Measurements from ENCODE around the gene RNF182.
"Not testable (repeated sequence)": the region's sequence is repeated elsewhere in the genome, so short reads cannot be mapped to it uniquely, and the experiment has no call there.

The RNF182 gene

GRCh38 chr6:13924949-13925881, at the start of gene RNF182:
TSS of gene RNF182 (plus strand) at chr6:13924952. CDS start at chr6:13977120, 52,168 bp downstream.
- Histone ChIP-seq H3K4me3 (peak within 1 kb of the TSS; percentile 97), H3K36me3 (ENCODE audit: insufficient read depth, low read length) (no peaks in the 10 kb centered on the region), H3K27ac (peak within 1 kb of the TSS; percentile 76), H3K9ac (ENCODE audit: insufficient read length) (peak within 1 kb of the TSS; percentile 89), H3K9me3 (ENCODE audit: low read depth, low read length) (no peaks in the 10 kb centered on the region)
- DNase-seq (ENCODE audit: low read depth, low spot score) = no peak
- TF ChIP-seq POLR2AphosphoS5 (IDR thresholded peaks at IDR 0.05; ENCODE audit: borderline replicate concordance, low read depth, low read length) = no peak
- TF ChIP-seq FOXP2 (optimal IDR thresholded peaks at IDR 0.05; ENCODE audit: control extremely low read depth, extremely low read length, insufficient read depth) = no peak
- TF ChIP-seq EZH2 (IDR thresholded peaks at IDR 0.05) = no peak

- TF ChIP-seq FOXP2 (optimal IDR thresholded peaks at IDR 0.05; ENCODE audit: control extremely low read depth, extremely low read length, insufficient read depth) (no peak), EZH2 (IDR thresholded peaks at IDR 0.05) (no peak), POLR2AphosphoS5 (IDR thresholded peaks at IDR 0.05; ENCODE audit: borderline replicate concordance, low read depth, low read length) (no peak)
- no peak overlapping the region for H3K27ac ChIP-seq
Measured at GRCh38 chr6:13877051-13877450, 47.7 kb upstream of the RNF182 start.

GRCh38 chr6:13880061-13880663, 44.6 kb upstream of the RNF182 start:
- not testable (repeated sequence) for H3K36me3 ChIP-seq (ENCODE audit: insufficient read depth, low read length); H3K27ac ChIP-seq; H3K9ac ChIP-seq (ENCODE audit: insufficient read length); H3K9me3 ChIP-seq (ENCODE audit: low read depth, low read length); DNase-seq (ENCODE audit: low read depth, low spot score); H3K4me3 ChIP-seq

More at GRCh38 chr6:13877051-13877450, 47.7 kb upstream of the RNF182 start:
- Histone ChIP-seq H3K4me3 (no peak overlapping the region), H3K9ac (ENCODE audit: insufficient read length) (no peak overlapping the region), H3K9me3 (ENCODE audit: low read depth, low read length) (no peaks in the 10 kb centered on the region; the same call in 1 of the 2 replicates), H3K36me3 (ENCODE audit: insufficient read depth, low read length) (no peaks in the 10 kb centered on the region)
- DNase-seq (ENCODE audit: low read depth, low spot score) = no peak

GRCh38 chr6:13881621-13882165, 43.1 kb upstream of the RNF182 start:
- Histone ChIP-seq H3K27ac (no peak overlapping the region), H3K36me3 (ENCODE audit: insufficient read depth, low read length) (no peaks in the 10 kb centered on the region), H3K9me3 (ENCODE audit: low read depth, low read length) (no peaks in the 10 kb centered on the region; the same call in 1 of the 2 replicates), H3K4me3 (no peak overlapping the region), H3K9ac (ENCODE audit: insufficient read length) (no peak overlapping the region)
- TF ChIP-seq FOXP2 (optimal IDR thresholded peaks at IDR 0.05; ENCODE audit: control extremely low read depth, extremely low read length, insufficient read depth) (no peak), EZH2 (IDR thresholded peaks at IDR 0.05) (no peak), POLR2AphosphoS5 (IDR thresholded peaks at IDR 0.05; ENCODE audit: borderline replicate concordance, low read depth, low read length) (no peak)
- no peak for DNase-seq (ENCODE audit: low read depth, low spot score)

GRCh38 chr6:13883966-13884365, 40.8 kb upstream of the RNF182 start:
- no peak overlapping the region for H3K4me3 ChIP-seq
- no peaks in the 10 kb centered on the region for H3K36me3 ChIP-seq (ENCODE audit: insufficient read depth, low read length)
- DNase-seq (ENCODE audit: low read depth, low spot score) = no peak
- no peak overlapping the region for H3K27ac ChIP-seq
- no peaks in the 10 kb centered on the region for H3K9me3 ChIP-seq (ENCODE audit: low read depth, low read length)
- TF ChIP-seq POLR2AphosphoS5 (IDR thresholded peaks at IDR 0.05; ENCODE audit: borderline replicate concordance, low read depth, low read length) = no peak
- TF ChIP-seq FOXP2 (optimal IDR thresholded peaks at IDR 0.05; ENCODE audit: control extremely low read depth, extremely low read length, insufficient read depth) = no peak
- TF ChIP-seq EZH2 (IDR thresholded peaks at IDR 0.05) = no peak
- H3K9ac ChIP-seq (ENCODE audit: insufficient read length) = no peak overlapping the region

GRCh38 chr6:13884397-13884796, 40.4 kb upstream of the RNF182 start:
- no peak for DNase-seq (ENCODE audit: low read depth, low spot score)
- H3K9me3 ChIP-seq (ENCODE audit: low read depth, low read length) = no peaks in the 10 kb centered on the region
- no peak overlapping the region for H3K4me3 ChIP-seq
- H3K27ac ChIP-seq = no peak overlapping the region
- no peak overlapping the region for H3K9ac ChIP-seq (ENCODE audit: insufficient read length)
- H3K36me3 ChIP-seq (ENCODE audit: insufficient read depth, low read length) = no peaks in the 10 kb centered on the region
- TF ChIP-seq FOXP2 (optimal IDR thresholded peaks at IDR 0.05; ENCODE audit: control extremely low read depth, extremely low read length, insufficient read depth) (no peak), POLR2AphosphoS5 (IDR thresholded peaks at IDR 0.05; ENCODE audit: borderline replicate concordance, low read depth, low read length) (no peak), EZH2 (IDR thresholded peaks at IDR 0.05) (no peak)

- no peak overlapping the region for H3K9ac ChIP-seq (ENCODE audit: insufficient read length)
- H3K27ac ChIP-seq = no peak overlapping the region
- no peak for DNase-seq (ENCODE audit: low read depth, low spot score)
- H3K36me3 ChIP-seq (ENCODE audit: insufficient read depth, low read length) = no peaks in the 10 kb centered on the region
- H3K9me3 ChIP-seq (ENCODE audit: low read depth, low read length) = no peaks in the 10 kb centered on the region
- TF ChIP-seq EZH2 (IDR thresholded peaks at IDR 0.05) (no peak), FOXP2 (optimal IDR thresholded peaks at IDR 0.05; ENCODE audit: control extremely low read depth, extremely low read length, insufficient read depth) (no peak), POLR2AphosphoS5 (IDR thresholded peaks at IDR 0.05; ENCODE audit: borderline replicate concordance, low read depth, low read length) (no peak)
- no peak overlapping the region for H3K4me3 ChIP-seq
Measured at GRCh38 chr6:13885601-13886000, 39.2 kb upstream of the RNF182 start.

GRCh38 chr6:13886949-13887348, 37.8 kb upstream of the RNF182 start:
- H3K27ac ChIP-seq = no peak overlapping the region
- TF ChIP-seq EZH2 (IDR thresholded peaks at IDR 0.05) (no peak), FOXP2 (optimal IDR thresholded peaks at IDR 0.05; ENCODE audit: control extremely low read depth, extremely low read length, insufficient read depth) (no peak), POLR2AphosphoS5 (IDR thresholded peaks at IDR 0.05; ENCODE audit: borderline replicate concordance, low read depth, low read length) (no peak)

More at GRCh38 chr6:13886949-13887348, 37.8 kb upstream of the RNF182 start:
- Histone ChIP-seq H3K36me3 (ENCODE audit: insufficient read depth, low read length) (no peaks in the 10 kb centered on the region), H3K9me3 (ENCODE audit: low read depth, low read length) (no peaks in the 10 kb centered on the region), H3K4me3 (no peak overlapping the region), H3K9ac (ENCODE audit: insufficient read length) (no peak overlapping the region)
- no peak for DNase-seq (ENCODE audit: low read depth, low spot score)
